Measurements from ENCODE around the gene PMS2. TPM values are rescaled to one million over a fixed set of nuclear protein-coding genes. Genes with fewer than 3 reads are reported as not detected.

The PMS2 gene
- total and polyA plus RNA-seq, 9 of the 15 experiments (the other 6 are each of a cell fraction or from before 2014, with no cell fraction given) = 4.9 to 27.6 (median 16.5) TPM

- TF ChIP-seq, protein P1, sequence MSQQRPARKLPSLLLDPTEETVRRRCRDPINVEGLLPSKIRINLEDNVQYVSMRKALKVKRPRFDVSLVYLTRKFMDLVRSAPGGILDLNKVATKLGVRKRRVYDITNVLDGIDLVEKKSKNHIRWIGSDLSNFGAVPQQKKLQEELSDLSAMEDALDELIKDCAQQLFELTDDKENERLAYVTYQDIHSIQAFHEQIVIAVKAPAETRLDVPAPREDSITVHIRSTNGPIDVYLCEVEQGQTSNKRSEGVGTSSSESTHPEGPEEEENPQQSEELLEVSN (IDR thresholded peaks at IDR 0.05; ENCODE audit: borderline replicate concordance in 1 of 2, extremely low read depth in 1 of 2, insufficient read depth in 1 of 2, insufficient read length in 1 of 2, low read depth in 1 of 2, low read length in 1 of 2, poor library complexity in 1 of 2, severe bottlenecking in 1 of 2) = peak; percentile 85 to 95
- TF ChIP-seq HMG20B (CRISPR knock-in tag; IDR thresholded peaks at IDR 0.05) (no peak), ZNF592 (IDR thresholded peaks at IDR 0.05) (peak; percentile 99), ADNP (tag; IDR thresholded peaks at IDR 0.05) (no peak), ATF1 (CRISPR knock-in tag; IDR thresholded peaks at IDR 0.05) (peak; percentile 61), ATF1 (tag; IDR thresholded peaks at IDR 0.05) (peak; percentile 98), FOXP1 (CRISPR knock-in tag; IDR thresholded peaks at IDR 0.05) (peak; percentile 98), BCLAF1 (IDR thresholded peaks at IDR 0.05; ENCODE audit: borderline replicate concordance in 1 of 2, control insufficient read depth in 1 of 2, low read depth in 2 of 2, low read length in 1 of 2) (no peak), CREB1 (IDR thresholded peaks at IDR 0.05) (peak; percentile 81), CREB1 (CRISPR knock-in tag; IDR thresholded peaks at IDR 0.05) (peak; percentile 91), KLF6 (CRISPR knock-in tag; IDR thresholded peaks at IDR 0.05; ENCODE audit: borderline replicate concordance) (peak; percentile 83; the same call in 1 of the 2 replicates), HOXB6 (CRISPR knock-in tag; IDR thresholded peaks at IDR 0.05; ENCODE audit: borderline replicate concordance) (no peak), IRF2 (CRISPR knock-in tag; IDR thresholded peaks at IDR 0.05) (no peak), SRSF7 (optimal IDR thresholded peaks at IDR 0.05; ENCODE audit: low read depth, low read length) (no peak), HLTF (IDR thresholded peaks at IDR 0.05) (0 out of 2 replicates have a peak, but pooled peaks have one; percentile 16)
- TF ChIP-seq, protein P2, sequence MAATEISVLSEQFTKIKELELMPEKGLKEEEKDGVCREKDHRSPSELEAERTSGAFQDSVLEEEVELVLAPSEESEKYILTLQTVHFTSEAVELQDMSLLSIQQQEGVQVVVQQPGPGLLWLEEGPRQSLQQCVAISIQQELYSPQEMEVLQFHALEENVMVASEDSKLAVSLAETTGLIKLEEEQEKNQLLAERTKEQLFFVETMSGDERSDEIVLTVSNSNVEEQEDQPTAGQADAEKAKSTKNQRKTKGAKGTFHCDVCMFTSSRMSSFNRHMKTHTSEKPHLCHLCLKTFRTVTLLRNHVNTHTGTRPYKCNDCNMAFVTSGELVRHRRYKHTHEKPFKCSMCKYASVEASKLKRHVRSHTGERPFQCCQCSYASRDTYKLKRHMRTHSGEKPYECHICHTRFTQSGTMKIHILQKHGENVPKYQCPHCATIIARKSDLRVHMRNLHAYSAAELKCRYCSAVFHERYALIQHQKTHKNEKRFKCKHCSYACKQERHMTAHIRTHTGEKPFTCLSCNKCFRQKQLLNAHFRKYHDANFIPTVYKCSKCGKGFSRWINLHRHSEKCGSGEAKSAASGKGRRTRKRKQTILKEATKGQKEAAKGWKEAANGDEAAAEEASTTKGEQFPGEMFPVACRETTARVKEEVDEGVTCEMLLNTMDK (IDR thresholded peaks at IDR 0.05; ENCODE audit: borderline replicate concordance, insufficient read depth, low read depth, low read length, poor library complexity, severe bottlenecking) = peak; percentile 36
These were observed at the start of gene PMS2, which contains the start of gene AIMP2 (continued) for GRCh38 chr7:6008668-6009611.
